GM23338 (cell line): ENCODE measurements around the gene IMMP2L.

Source experiments
- CREB1 ChIP-seq: fragments of 250-450 bp; sonication (Bioruptor Pico); IDR thresholded peaks from 2 replicates; pipeline ENCODE4 v1.5.0; 2020; ENCODE audit warnings: low read depth, mild to moderate bottlenecking, moderate library complexity
- EZH2 ChIP-seq: fragments of 200-600 bp; sonication (generic); IDR thresholded peaks from one replicate; pipeline ENCODE4 v1.8.0; 2017; ENCODE audit warnings: antibody characterized with exemption, mild to moderate bottlenecking, low read depth; ENCODE audit not compliant: unreplicated experiment
- EZH2phosphoT487 ChIP-seq: fragments of 200-600 bp; sonication (generic); IDR thresholded peaks from one replicate; pipeline ENCODE4 v1.8.1; 2018; ENCODE audit warnings: antibody characterized with exemption; ENCODE audit not compliant: unreplicated experiment
- JUNB ChIP-seq: IDR thresholded peaks from one replicate; pipeline ENCODE4 v1.6.1; 2016; ENCODE audit warnings: antibody characterized with exemption; ENCODE audit not compliant: unreplicated experiment
- NANOG ChIP-seq: IDR thresholded peaks from 2 replicates; pipeline ENCODE4 v1.6.1; 2016; ENCODE audit warnings: antibody characterized with exemption, borderline replicate concordance
- POLR2AphosphoS5 ChIP-seq: IDR thresholded peaks from 2 replicates; pipeline ENCODE4 v1.6.1; 2016; ENCODE audit warnings: antibody characterized with exemption, low read depth
- STAT1 ChIP-seq: IDR thresholded peaks from one replicate; pipeline ENCODE4 v1.6.1; 2016; ENCODE audit warnings: antibody characterized with exemption; ENCODE audit not compliant: unreplicated experiment
- TF ChIP-seq, protein P1 (sequence below): IDR thresholded peaks from 2 replicates; pipeline ENCODE4 v1.6.1; 2016; ENCODE audit warnings: antibody characterized with exemption
- TF ChIP-seq, protein P2 (sequence below), 2 experiments: fragments of 200-600 bp in 1 of 2; sonication (generic) in 1 of 2; conservative IDR thresholded peaks; 2 replicates each; pipeline versions ENCODE4 v1.5.1 to v1.6.1; 2016 to 2017; ENCODE audit warnings: antibody characterized with exemption in 2 of 2, low read depth in 2 of 2, mild to moderate bottlenecking in 2 of 2, moderate library complexity in 1 of 2
- TF ChIP-seq, protein P3 (sequence below): IDR thresholded peaks from one replicate; pipeline ENCODE4 v1.6.1; 2018; ENCODE audit warnings: antibody characterized with exemption; ENCODE audit not compliant: unreplicated experiment

DNA sequence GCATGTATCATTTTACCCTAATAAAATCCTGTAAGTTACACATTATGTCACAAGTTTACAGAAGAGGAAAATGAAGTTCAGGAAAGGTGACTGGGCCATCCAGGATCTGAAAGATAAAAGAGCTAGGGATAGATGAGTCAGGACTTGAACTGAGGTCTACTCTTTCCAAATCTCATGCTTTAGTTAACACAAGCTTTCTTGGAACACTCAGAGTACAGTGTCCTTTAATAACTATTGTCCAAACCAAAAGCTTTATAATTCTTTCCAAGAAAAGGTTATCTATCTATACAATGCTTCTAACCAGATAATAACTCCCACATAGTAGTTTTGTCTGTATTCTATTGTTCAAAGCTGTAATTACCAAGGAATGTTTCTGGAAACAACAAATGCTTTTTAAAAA lies 306.7 kb downstream of the IMMP2L start:
- TF ChIP-seq, protein P1, sequence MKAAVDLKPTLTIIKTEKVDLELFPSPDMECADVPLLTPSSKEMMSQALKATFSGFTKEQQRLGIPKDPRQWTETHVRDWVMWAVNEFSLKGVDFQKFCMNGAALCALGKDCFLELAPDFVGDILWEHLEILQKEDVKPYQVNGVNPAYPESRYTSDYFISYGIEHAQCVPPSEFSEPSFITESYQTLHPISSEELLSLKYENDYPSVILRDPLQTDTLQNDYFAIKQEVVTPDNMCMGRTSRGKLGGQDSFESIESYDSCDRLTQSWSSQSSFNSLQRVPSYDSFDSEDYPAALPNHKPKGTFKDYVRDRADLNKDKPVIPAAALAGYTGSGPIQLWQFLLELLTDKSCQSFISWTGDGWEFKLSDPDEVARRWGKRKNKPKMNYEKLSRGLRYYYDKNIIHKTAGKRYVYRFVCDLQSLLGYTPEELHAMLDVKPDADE, result no peak
- TF ChIP-seq, protein P2, sequence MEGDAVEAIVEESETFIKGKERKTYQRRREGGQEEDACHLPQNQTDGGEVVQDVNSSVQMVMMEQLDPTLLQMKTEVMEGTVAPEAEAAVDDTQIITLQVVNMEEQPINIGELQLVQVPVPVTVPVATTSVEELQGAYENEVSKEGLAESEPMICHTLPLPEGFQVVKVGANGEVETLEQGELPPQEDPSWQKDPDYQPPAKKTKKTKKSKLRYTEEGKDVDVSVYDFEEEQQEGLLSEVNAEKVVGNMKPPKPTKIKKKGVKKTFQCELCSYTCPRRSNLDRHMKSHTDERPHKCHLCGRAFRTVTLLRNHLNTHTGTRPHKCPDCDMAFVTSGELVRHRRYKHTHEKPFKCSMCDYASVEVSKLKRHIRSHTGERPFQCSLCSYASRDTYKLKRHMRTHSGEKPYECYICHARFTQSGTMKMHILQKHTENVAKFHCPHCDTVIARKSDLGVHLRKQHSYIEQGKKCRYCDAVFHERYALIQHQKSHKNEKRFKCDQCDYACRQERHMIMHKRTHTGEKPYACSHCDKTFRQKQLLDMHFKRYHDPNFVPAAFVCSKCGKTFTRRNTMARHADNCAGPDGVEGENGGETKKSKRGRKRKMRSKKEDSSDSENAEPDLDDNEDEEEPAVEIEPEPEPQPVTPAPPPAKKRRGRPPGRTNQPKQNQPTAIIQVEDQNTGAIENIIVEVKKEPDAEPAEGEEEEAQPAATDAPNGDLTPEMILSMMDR (conservative IDR thresholded peaks at IDR 0.05; ENCODE audit: low read depth in 2 of 2), result no peak
- TF ChIP-seq, protein P3, sequence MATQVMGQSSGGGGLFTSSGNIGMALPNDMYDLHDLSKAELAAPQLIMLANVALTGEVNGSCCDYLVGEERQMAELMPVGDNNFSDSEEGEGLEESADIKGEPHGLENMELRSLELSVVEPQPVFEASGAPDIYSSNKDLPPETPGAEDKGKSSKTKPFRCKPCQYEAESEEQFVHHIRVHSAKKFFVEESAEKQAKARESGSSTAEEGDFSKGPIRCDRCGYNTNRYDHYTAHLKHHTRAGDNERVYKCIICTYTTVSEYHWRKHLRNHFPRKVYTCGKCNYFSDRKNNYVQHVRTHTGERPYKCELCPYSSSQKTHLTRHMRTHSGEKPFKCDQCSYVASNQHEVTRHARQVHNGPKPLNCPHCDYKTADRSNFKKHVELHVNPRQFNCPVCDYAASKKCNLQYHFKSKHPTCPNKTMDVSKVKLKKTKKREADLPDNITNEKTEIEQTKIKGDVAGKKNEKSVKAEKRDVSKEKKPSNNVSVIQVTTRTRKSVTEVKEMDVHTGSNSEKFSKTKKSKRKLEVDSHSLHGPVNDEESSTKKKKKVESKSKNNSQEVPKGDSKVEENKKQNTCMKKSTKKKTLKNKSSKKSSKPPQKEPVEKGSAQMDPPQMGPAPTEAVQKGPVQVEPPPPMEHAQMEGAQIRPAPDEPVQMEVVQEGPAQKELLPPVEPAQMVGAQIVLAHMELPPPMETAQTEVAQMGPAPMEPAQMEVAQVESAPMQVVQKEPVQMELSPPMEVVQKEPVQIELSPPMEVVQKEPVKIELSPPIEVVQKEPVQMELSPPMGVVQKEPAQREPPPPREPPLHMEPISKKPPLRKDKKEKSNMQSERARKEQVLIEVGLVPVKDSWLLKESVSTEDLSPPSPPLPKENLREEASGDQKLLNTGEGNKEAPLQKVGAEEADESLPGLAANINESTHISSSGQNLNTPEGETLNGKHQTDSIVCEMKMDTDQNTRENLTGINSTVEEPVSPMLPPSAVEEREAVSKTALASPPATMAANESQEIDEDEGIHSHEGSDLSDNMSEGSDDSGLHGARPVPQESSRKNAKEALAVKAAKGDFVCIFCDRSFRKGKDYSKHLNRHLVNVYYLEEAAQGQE, result no peak
- TF ChIP-seq JUNB, result no peak
- no peak for TF ChIP-seq EZH2phosphoT487
- TF ChIP-seq EZH2, result no peak
- TF ChIP-seq CREB1 (CRISPR knock-in tag), result no peak
- TF ChIP-seq NANOG, result no peak
- TF ChIP-seq STAT1, result no peak
- no peak for TF ChIP-seq POLR2AphosphoS5
